Measurements from ENCODE around the gene PTBP1.

Gene PTBP1

GRCh38 chr19:772730-773436 is 24.4 kb upstream of the PTBP1 start:
- DNase-seq: no peak

- DNase-seq: no peak
These were observed 20.7 kb upstream of the PTBP1 start for GRCh38 chr19:776549-776948.

DNA sequence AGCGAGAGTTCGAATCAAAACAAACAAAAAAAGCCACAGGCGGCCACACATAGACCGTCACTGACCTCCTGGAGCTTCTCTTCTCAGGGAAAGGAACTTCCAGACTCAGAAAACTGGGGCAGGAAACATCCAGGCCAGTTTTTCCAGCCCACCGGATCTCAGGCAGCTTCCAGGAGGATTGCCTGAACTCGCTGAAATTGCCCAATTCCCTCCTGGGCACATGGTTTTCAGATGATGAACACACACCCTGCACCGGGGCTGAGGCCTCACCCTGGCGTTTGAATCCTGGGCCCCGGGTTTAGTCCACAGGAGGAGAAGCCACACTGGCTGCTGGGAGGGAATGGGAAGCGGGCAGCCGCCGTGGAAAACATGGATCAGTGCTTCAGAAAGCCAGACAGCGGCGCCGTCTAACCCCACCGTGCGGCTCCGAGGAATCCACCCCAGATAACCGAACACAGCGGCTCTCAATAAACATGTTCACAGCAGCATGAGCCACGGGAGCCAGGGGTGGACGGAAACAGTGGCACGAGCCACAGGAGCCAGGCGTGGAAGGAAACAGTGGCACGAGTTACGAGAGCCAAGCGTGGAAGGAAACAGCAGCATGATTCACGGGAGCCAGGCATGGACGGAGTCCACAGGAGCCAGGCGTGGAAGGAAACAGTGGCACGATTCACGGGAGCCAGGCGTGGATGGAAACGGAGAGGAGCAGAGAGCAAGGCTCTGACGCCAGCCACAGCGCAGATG is 18.2 kb upstream of the PTBP1 start:
- DNase-seq: no peak

DNA sequence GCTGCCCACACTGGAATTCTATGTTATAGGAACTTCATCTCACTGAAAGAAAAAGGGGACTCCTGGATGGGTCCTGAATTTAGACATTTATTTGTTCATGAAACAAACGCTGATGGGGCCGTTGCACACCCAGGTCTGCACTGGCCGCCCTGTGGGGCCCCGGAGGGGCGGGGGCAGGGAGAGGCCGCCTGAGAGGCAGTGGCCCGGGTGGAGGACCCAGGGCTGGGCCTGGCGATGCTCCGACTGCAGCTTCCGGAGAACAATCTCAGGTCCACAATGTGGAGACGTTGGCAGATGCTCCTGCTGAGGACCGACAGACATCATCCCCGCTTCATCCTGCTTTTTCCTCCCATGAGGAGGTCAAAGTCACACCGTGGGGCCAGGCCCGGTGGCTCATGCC is 16.3 kb upstream of the PTBP1 start:
- no peak for DNase-seq

DNA sequence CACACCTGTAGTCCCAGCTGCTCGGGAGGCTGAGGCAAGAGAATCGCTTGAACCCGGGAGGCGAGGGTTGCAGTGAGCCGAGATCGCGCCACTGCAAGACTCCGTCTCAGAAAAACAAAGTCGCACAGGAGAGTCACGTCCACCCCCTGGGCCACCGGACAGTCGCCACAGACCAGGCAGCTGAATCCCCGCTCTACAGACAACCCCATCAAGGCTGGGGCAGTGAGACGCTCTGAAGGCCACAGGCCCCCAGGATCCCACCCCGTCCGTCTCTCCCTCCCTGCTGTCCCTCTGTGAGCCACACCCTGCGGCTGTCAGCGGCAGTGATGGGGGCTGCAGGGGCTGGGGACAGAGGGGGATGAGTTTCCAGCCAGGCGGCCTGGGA is 15.5 kb upstream of the PTBP1 start:
- no peak for DNase-seq

- DNase-seq: no peak
These were observed 14.9 kb upstream of the PTBP1 start for GRCh38 chr19:782185-782877.

- DNase-seq: no peak
These were observed 14.2 kb upstream of the PTBP1 start for GRCh38 chr19:782878-783668.

DNA sequence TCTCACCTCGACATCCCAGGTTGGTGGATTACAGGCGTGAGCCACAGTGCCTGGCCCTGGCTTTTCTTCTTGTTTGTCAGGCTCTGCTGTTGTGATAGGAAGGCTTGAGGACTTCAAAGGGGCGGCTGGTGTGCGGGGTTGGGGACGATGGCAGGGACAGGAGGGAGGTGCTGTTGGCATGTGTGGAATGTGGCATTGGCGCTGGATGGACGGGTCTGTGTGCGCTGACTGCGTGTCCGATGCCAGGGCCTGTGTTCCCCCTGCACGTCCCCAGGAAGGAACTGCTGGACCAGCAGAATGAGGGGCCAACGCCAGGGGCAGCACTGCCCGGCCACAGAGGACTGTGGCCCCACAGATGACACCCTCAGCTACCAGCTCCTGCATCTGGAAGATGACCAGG is 12.7 kb upstream of the PTBP1 start:
- DNase-seq: no peak

DNA sequence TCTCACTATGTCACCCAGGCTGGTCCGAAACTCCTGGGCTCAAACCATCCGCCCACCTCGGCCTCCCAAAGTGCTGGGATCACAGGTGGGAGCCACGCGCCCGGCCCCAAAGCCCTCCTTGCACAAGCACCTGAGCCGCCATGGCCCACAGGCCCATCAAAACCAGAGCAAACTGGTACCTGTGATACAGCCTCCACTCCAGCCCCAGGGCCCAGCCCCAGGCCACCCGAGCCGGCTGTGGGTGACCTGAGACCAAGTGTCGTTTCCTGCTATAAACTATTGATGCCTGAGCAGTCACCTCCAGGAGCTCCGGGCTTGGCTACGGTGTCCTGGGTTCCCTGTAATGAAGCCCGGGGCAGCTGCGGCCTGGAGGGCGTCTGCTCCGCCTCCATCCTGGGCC is 9.7 kb upstream of the PTBP1 start:
- DNase-seq: no peak

- DNase-seq: no peak
These were observed 8.6 kb upstream of the PTBP1 start for GRCh38 chr19:788686-788982.

DNA sequence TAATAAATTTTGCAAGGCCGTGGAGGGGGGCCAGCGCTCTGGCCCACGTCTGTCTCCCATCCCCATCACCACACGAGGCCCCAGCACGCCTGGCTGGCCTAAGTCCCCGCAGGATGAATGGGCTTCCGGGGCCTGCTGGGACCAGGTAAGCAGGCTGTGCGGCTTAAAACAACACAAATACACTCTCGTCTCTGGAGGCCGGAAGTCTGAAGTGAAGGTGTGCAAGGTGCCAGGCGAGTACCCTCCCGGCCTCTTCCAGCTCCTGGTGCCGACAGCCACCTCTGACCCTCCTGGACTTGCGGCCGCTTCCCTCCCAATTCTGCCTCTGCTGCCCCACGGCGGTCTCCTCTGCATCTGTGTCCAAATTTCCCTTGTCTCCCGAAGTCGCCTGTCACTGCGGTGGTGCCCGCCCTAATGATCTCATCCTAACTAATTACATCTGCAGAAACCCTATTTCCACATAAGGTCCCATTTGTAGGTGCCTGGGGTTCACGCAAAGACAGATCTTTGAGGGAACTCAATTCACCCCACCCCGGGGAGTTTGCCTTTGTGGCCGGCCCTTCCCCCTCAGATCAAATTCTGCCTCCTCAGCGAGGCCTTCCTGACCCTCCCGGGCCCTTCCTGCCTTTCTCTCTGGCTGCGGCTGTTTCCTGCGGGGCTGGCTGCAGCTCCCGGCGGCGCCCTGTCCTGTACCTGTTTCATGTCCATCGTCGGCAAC is 8.1 kb upstream of the PTBP1 start:
- no peak for DNase-seq

- DNase-seq: no peak
These were observed 7.6 kb upstream of the PTBP1 start for GRCh38 chr19:789701-790060.

GRCh38 chr19:791007-791566 is 6.2 kb upstream of the PTBP1 start:
- DNase-seq: no peak

- DNase-seq: no peak
These were observed 5.5 kb upstream of the PTBP1 start for GRCh38 chr19:791567-792305.

DNA sequence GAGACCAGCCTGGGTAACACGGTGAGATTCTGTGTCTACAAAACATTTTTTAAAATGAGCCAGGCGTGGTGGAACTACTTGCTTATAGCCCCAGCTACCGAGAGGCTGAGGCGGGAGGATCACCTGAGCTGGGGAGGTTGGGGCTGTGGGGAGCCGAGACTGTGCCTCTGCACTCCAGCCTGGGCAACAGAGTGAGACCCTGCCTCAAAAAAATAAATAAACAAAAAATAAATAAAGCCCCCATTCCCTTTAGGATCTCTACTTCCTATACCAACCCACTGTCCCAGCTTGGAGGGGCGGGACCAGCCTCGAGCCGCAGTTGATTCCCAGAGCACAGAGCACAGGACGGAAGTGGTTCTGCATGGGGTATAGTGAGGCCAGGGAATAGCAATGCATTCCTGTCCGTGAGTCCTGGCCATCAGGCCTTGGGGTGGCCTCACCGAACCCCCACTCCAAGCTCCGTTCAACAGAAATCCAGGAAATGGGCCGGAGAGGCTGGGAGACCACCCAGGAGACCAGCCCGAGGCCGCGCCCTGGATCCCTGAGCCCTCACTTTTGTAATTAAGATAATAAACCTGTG is 4.9 kb upstream of the PTBP1 start:
- no peak for DNase-seq

DNA sequence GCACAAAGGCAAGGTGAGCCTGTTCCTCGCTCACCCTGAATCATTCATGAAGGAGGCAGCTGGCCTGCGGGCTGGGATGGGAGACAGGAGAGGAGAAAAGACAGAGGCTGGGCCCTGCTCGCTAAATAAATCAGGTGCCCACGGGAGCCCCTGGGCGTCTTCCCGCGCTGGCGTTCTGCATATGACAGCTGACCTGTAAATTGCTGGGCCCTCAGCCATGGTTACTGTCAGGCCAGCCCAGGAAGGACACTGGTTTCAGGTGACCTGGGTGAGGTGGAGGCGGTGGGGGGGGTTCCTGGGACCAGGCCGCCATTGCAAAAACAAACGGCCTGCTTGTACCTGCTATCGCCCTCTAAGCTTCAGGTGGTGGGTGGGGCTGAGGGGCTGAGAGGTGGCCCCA is 3.4 kb upstream of the PTBP1 start:
- no peak for DNase-seq

DNA sequence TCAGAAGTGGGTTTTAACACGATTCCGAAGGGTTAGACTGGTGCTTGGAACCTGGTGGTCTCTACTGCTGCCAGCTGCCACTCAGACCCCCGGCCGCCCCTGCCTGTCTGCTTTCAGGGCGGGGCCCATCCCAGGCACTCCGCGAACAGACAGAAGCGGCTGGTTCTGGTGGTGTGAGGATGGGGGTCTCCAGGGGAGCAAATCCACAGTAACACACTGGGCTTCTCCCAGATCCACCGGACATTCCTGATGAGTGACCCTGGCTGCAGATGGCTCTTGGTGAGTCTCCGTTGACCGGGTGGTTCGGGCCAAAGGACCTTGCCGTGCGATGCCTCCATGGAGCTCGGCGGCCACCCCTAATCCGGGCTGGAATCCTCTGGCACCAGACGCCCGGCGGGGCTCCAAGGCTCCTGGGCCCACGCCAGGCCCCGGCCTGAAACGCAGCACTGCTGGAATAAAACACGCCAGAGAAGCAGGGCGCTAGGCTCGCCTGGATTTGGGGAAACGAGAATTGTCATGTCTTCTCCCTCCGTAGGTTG is 2.1 kb upstream of the PTBP1 start:
- no peak for DNase-seq

- DNase-seq: no peak
These were observed 1.3 kb upstream of the PTBP1 start for GRCh38 chr19:795691-796581.

DNA sequence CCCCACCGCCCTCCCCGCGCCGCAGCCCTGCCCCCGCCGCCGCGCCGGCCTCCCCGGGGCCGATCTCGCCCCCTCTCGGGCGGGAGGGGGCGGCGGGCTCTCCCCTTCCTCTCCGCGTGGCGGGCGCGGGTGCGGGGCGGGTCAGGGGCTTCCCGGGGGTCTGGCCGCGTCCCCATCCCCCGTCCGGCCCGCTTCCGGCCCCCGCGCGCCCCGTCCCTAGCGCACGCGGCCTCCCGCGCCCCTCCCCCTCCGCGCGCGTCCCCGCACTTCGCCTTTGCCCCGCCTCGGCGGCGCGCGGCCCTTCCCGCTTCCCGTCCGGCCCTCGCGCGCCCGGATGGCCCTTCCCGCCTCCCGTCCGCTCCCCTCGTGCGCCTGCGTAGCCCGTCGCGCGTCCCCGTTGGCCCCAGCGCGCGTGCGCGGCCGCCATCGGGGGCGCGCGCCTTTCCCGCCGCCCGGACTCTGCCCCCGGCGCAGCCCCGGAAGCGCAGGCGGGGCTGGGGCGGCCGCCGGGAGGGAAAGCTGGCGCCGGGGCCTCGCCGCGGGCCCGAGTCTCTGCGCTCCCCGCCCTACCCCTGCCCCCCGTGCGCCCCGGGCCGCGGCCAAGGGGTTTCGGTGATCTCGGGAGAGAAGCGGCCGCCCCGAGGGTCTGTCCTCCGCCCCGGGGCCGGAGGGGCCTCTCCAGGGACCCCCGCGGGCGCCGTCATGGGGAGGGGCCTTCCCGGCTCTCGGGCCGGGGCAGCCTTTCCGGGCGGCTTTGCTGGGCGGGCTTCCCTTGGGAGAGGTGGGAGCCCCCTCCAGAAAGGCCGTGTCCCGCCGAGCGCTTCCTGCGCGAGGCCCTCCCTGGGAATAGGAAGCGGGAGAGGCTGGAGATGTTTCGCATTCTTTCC is 519 bp downstream of the PTBP1 start:
- peak; percentile 51 for DNase-seq

Measured in NCI-H2029 treated with DMSO at 0.1 percent for 48 hours (cell line).